Nephron progenitor cell (in vitro differentiated cells): ENCODE data around the gene ADAMTS16.

Experiments
- DNase-seq: peaks from one replicate; pipeline ENCODE4 v3.0.0; 2021
- H3K27ac Mint-ChIP-seq: 2 replicates; pipeline ENCODE4 v1.8.0; 2021; ENCODE audit warnings: mild to moderate bottlenecking, moderate library complexity, mixed read lengths
- H3K27me3 Mint-ChIP-seq: 2 replicates; pipeline ENCODE4 v1.8.0; 2021; ENCODE audit warnings: mild to moderate bottlenecking, low read depth, mixed read lengths; ENCODE audit not compliant: poor library complexity
- H3K36me3 Mint-ChIP-seq: 2 replicates; pipeline ENCODE4 v1.8.0; 2021; ENCODE audit warnings: low read depth, mixed read lengths
- H3K4me1 Mint-ChIP-seq: 2 replicates; pipeline ENCODE4 v1.8.0; 2021; ENCODE audit warnings: mixed read lengths
- H3K4me3 Mint-ChIP-seq: 2 replicates; pipeline ENCODE4 v1.8.0; 2021; ENCODE audit warnings: mild to moderate bottlenecking, moderate library complexity, mixed read lengths
- H3K9me3 Mint-ChIP-seq: 2 replicates; pipeline ENCODE4 v1.8.0; 2021; ENCODE audit warnings: mild to moderate bottlenecking, moderate library complexity, mixed read lengths
- TF ChIP-seq, protein P1 (sequence below): fragments of 200-600 bp; sonication (generic); IDR thresholded peaks from 2 replicates; pipeline ENCODE4 v1.5.0; 2021; ENCODE audit warnings: antibody characterized with exemption

ADAMTS16 gene

GRCh38 chr5:5195128-5195918 lies 55.2 kb downstream of the ADAMTS16 start:
- Mint-ChIP-seq H3K27ac (no peak overlapping the region), H3K27me3 (peaks cover 8% of the 10 kb centered on the region), H3K4me1 (peaks cover 13% of the 10 kb centered on the region)

DNA sequence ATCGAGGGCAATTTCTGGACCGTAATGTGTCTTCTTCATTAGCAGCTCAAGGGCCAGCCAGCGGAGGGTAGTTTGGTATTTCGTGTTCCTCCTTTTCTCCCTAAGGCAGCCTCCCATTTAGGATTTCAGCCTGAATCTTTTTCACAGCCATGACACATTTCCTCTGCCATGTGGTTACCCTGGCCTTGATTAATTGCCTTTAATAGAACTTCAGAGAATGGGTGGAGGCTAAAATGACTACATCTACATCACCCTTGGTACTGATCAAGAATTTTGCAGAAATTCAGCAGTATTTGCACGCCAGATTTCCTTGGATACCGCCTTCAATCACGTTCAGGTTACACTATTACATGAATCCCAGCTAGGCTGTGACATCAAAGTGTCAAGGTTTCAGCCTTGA lies 58.0 kb downstream of the ADAMTS16 start:
- H3K4me1 Mint-ChIP-seq: peaks cover 13% of the 10 kb centered on the region
- no peaks in the 10 kb centered on the region for H3K36me3 Mint-ChIP-seq
- TF ChIP-seq, protein P1, sequence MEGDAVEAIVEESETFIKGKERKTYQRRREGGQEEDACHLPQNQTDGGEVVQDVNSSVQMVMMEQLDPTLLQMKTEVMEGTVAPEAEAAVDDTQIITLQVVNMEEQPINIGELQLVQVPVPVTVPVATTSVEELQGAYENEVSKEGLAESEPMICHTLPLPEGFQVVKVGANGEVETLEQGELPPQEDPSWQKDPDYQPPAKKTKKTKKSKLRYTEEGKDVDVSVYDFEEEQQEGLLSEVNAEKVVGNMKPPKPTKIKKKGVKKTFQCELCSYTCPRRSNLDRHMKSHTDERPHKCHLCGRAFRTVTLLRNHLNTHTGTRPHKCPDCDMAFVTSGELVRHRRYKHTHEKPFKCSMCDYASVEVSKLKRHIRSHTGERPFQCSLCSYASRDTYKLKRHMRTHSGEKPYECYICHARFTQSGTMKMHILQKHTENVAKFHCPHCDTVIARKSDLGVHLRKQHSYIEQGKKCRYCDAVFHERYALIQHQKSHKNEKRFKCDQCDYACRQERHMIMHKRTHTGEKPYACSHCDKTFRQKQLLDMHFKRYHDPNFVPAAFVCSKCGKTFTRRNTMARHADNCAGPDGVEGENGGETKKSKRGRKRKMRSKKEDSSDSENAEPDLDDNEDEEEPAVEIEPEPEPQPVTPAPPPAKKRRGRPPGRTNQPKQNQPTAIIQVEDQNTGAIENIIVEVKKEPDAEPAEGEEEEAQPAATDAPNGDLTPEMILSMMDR: no peak
- H3K27me3 Mint-ChIP-seq: peaks cover 4% of the 10 kb centered on the region
- H3K9me3 Mint-ChIP-seq: no peaks in the 10 kb centered on the region
- DNase-seq: no peak
- no peak overlapping the region for H3K4me3 Mint-ChIP-seq
- no peak overlapping the region for H3K27ac Mint-ChIP-seq

More at GRCh38 chr5:5195128-5195918, 55.2 kb downstream of the ADAMTS16 start:
- H3K9me3 Mint-ChIP-seq: no peaks in the 10 kb centered on the region
- no peak overlapping the region for H3K4me3 Mint-ChIP-seq
- no peaks in the 10 kb centered on the region for H3K36me3 Mint-ChIP-seq
- no peak for DNase-seq
- TF ChIP-seq, protein P1: no peak

- TF ChIP-seq, protein P1: no peak
- Mint-ChIP-seq H3K27me3 (peaks cover 4% of the 10 kb centered on the region), H3K4me3 (no peak overlapping the region), H3K27ac (no peak overlapping the region), H3K36me3 (no peaks in the 10 kb centered on the region), H3K9me3 (no peaks in the 10 kb centered on the region), H3K4me1 (peaks cover 13% of the 10 kb centered on the region)
- no peak for DNase-seq
These were observed 58.7 kb downstream of the ADAMTS16 start for GRCh38 chr5:5198815-5199214.

GRCh38 chr5:5199495-5199894 lies 59.4 kb downstream of the ADAMTS16 start:
- Mint-ChIP-seq H3K4me3 (no peak overlapping the region), H3K27ac (peak overlapping the region; percentile 77), H3K27me3 (peaks cover 4% of the 10 kb centered on the region), H3K4me1 (peaks cover 13% of the 10 kb centered on the region), H3K9me3 (no peaks in the 10 kb centered on the region), H3K36me3 (no peaks in the 10 kb centered on the region)
- DNase-seq: no peak
- TF ChIP-seq, protein P1: no peak

DNA sequence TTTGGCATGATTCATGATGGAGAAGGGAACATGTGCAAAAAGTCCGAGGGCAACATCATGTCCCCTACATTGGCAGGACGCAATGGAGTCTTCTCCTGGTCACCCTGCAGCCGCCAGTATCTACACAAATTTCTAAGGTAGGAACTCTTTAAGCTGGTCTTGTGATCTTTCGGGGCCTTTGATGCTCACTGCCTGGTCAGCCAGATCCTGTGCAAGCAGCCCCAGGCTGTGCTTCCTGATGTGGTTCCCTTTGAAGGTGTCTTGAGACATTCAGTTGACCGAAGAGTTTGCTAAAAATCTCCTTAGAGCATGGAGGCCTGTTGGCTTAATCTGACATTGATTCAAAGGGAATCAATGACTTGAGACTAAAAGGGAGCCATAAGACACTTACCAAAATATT lies 60.0 kb downstream of the ADAMTS16 start:
- TF ChIP-seq, protein P1: no peak
- Mint-ChIP-seq H3K27me3 (peaks cover 4% of the 10 kb centered on the region), H3K27ac (no peak overlapping the region), H3K36me3 (no peaks in the 10 kb centered on the region), H3K4me3 (no peak overlapping the region), H3K4me1 (peaks cover 13% of the 10 kb centered on the region), H3K9me3 (no peaks in the 10 kb centered on the region)
- no peak for DNase-seq

- Mint-ChIP-seq H3K9me3 (peaks cover 5% of the 10 kb centered on the region), H3K27ac (no peak overlapping the region), H3K36me3 (no peaks in the 10 kb centered on the region), H3K27me3 (no peaks in the 10 kb centered on the region), H3K4me1 (peaks cover 13% of the 10 kb centered on the region), H3K4me3 (no peak overlapping the region)
- TF ChIP-seq, protein P1: no peak
- no peak for DNase-seq
These were observed 62.2 kb downstream of the ADAMTS16 start for GRCh38 chr5:5202321-5202720.
